ENCODE data around the gene UBE2F.

The UBE2F gene, protein sequence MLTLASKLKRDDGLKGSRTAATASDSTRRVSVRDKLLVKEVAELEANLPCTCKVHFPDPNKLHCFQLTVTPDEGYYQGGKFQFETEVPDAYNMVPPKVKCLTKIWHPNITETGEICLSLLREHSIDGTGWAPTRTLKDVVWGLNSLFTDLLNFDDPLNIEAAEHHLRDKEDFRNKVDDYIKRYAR

DNA sequence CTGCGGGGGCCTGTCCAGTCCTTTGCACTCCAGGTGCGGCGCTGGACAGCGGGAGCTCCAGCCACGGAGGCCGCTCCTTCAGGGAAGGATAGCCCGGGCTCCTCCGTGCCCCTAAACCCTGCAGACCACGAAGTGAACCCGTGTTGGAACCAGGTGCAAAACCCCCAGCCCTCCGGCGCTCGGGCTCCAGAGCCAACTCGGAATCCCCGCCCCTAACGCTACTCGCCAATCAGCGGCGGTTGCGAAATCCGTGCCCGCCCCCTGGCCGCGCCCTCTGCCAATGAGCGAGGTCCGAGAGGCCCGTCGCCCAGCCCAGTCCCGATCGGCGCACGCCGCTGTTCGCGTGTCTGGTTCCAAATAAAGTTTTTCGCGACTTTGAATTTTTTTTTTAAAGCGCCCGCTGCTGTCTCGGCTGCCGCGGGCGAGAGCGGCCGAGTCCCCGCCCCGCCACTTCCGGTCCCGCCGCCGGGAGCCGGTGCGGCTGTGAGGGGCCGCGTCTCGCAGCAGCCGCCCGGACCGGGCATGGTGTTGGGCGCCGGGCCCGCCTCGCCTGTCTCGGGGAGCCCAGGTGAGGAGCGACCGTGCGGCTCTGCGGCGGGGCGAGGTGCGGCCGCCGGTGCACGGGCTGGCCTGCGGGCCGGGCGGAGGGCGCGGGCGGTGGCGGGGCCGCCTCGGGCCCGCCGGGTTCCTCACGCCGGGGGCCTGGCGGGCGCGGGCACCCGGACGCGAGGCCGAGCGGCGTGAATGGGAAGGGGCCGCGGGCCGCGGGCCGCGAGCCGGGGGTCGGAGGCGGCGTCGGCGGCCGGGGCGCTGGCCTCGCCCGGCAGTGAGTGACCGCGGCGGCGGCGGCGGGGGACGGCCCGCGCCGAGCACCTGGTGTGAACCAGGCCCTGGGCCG is at the start of gene UBE2F:
Gene UBE2F (plus strand): TSS at position 450 of the 898 bp plus-strand sequence. CDS start 6,094 bp downstream, outside the sequence.
- DNase-seq, result peak; percentile 74 to 98 (median 94)

DNA sequence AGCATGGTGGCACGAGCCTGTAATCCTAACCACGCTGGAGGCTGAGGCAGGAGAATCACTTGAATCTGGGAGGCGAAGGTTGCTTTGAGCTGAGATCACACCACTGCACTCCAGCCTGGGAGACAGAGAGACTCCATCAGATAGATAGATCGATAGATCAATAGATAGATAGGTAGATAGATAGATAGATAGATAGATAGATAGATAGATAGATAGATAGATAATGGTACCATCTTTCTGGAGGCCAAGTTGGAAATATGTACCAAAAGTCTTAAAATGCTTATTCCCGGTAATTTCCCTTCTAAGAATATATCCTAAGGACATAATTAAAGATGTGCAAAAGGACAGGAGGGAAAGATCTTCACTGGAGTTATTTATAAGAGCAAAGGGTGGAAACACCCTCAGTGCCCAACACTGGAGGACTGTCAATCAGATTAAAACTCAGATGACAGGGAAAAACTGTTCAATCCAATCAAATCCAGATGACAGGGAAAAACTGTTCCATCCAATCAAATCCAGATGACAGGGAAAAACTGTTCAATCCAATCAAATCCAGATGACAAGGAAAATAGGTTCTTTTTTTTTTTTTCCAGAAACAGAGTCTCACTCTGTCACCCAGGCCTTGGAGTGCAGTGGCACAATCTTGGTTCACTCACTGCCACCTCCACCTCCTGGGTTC is 49.0 kb upstream of the UBE2F start:
- no peak for DNase-seq

DNA sequence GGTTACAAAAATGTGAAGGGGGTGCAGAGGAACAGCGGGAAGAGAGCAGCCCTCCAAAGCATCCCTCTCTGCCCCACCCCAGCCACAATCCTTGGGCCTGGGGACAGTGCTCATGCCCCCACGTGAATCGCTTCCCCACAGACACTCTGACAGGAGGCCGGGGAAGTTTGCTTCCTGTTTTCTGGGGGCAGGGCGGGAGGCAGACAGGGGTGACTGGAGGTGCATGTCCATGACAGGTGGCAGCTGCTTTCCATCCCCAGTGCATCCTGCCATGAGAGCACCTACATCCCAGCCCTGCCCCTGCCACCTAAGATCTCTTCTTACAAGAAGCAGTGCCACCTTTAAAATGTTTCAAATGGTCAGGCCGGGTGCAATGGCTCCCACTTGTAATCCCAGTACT is 47.2 kb upstream of the UBE2F start:
- peak in 2 of 56 donors; percentile 10 to 22 for DNase-seq

DNA sequence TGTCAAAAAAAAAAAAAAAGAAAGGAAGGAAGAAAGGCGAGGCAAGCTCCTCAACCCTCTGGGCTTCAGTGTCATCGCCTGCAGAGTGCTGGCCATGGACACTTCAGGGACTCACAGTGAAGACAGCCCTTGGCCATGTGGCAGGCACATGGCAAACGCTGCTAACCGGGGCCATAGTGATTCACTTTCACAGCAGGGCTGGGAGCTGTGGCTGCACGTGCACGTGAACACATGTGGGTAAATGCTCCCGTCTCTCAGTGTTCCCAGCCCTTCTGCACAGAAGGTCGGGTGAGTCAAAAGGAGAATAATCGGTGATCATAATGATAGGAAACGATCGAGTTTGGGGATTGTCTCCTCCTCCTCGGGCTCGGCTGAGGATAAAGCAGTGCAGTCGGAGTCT is 46.1 kb upstream of the UBE2F start:
- no peak for DNase-seq

DNA sequence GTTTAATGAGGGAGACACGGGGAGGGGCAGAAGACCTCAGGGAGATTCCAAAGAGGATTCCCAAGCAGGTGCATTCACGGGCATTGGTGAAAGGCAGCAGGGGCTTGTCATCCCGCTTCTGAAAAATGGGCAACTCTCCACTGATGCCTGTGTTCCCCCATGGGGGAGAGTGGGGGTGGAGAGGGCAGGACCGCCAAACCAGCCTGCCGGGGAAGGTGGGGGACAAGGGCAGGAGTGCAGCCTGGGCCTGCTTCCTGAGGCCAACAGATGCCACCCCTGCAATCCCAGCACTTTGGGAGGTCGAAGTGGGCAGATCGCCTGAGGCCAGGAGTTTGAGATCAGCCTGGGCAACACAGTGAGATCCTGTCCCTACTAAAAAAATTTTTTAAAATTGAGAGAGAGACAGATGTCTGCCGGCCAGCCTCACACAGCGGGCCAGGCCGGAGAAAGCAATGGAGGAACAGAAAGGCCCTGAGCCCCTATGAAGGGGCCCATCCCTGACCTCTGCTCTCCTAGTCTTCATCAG is 44.8 kb upstream of the UBE2F start:
- no peak for DNase-seq

GRCh38 chr2:237922641-237923361 is 44.0 kb upstream of the UBE2F start:
- DNase-seq, result no peak

DNA sequence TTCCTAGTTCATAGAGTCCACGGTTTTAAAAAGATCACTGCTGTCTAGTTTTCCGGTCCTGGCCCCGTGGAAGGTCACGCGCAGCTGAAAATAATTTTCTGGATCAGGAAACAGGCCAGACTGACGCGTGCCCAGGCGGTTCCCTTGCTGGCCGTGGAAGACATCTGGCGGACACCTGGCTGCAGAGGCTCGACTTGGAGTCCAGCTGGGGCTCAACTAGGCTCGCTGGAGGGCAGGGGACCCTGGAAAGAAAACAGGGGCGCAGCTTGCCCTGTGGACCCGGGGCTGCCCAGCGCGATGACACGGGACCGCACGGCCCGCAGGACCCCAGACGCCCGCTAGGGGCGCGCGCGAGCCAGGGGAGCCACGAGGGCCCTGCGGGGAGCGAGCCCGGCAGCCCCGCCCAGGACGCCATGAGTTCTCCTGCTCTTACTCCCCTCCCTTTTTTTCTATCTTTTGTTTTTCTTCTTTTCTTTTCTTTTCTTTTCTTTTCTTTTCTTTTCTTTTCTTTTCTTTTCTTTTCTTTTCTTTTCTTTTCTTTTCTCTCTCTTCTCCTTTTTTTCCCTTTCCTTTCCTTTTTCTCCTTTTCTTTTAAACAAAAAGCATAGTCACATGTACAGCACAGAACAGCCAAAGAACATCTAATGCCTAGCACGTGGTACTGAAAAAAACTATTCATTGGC is 43.2 kb upstream of the UBE2F start:
- DNase-seq, result peak in 15 of 56 donors; percentile 5 to 58 (median 21)

DNA sequence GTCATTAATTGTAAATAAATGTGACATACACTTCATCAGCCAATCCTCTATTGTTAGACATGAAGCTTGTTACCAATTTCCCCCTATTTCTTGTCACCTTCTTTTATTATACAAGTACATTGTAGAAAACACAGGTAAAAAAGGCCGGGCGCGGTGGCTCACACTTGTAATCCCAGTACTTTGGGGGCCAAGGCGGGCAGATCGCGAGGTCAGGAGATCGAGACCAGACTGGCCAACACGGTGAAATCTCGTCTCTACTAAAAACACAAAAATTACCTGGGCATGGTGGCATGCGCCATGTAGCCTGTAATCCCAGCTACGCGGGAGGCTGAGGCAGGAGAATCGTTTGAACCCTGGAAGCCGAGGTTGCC is 42.7 kb upstream of the UBE2F start:
- DNase-seq, result no peak

DNA sequence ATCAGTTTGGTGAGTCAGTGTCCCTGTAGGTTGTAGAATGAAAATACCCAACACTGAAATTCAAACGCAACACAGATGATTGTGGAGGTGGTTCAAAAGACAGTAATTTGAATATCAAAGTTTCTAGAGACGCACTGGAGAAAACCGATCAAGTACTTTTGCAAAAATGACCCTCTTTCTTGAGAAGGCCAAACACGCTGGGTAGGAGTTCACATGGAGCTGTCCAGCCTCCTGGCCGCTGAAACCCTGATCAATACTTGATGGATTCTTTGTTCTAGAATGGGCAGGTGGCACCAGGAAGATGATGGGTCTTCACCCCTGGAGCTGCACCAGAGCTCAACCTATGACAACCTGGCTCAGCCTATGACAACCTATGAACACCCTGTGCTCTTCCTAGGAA is 39.7 kb upstream of the UBE2F start:
- DNase-seq, result no peak

- no peak for DNase-seq
Measured at GRCh38 chr2:237927986-237928385, 38.8 kb upstream of the UBE2F start.

DNA sequence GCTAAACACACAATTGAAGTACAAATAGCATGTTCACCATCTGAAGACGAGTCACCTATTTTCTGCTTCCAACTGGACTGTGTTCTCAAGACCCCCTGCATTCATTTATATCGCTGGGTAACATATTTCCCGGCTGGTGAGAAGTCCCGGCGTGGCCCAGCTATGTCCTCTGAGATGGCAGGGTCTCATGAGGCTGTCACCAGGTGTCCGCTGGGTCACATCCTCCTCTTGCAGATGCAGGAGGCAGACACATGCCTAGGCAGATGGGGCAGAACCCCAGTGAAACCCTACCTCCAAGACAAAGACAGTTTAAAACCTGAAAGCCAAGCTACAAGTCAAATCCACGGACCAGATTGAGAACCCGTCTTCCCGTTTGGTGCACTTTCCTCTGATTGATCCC is 36.8 kb upstream of the UBE2F start:
- DNase-seq, result no peak

GRCh38 chr2:237931205-237931721 is 35.6 kb upstream of the UBE2F start:
- peak in 5 of 56 donors; percentile 7 to 32 (median 20) for DNase-seq

DNA sequence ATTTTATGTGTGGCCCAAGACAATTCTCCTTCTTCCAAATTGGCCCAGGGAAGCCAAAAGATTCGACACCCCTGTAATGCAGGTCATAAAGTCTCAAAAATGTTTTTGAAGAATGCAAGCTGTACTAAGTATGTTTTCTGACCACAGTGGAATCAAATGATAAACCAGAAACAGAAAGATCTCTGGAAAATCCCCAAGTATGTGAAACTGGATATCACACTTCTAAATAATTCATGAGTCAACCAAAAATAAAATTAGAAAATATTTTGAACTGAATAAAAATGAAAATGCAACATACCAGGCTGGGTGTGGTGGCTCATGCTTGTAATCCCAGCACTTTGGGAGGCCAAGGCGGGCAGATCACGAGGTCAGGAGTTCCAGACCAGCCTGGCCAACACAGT is 34.1 kb upstream of the UBE2F start:
- no peak for DNase-seq

DNA sequence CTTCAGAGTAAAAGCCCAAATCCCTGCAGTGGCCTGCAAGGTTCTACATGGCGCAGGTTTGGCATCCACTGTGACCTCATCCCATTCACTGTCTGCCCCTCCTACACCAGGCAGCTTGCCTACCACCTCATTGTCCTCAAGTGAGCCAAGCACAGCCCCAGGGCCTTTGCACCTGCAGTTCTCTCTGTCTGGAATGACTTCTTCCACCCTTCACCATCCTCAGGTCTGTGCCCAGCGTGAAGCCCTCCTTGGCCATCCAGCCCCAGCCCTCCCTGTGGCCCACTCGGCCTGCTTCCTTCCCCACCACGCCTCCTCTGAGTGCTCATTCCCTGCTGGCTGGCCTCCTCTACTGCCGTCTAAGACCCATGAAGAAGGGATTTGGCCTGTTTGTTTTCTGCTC is 32.6 kb upstream of the UBE2F start:
- no peak for DNase-seq

DNA sequence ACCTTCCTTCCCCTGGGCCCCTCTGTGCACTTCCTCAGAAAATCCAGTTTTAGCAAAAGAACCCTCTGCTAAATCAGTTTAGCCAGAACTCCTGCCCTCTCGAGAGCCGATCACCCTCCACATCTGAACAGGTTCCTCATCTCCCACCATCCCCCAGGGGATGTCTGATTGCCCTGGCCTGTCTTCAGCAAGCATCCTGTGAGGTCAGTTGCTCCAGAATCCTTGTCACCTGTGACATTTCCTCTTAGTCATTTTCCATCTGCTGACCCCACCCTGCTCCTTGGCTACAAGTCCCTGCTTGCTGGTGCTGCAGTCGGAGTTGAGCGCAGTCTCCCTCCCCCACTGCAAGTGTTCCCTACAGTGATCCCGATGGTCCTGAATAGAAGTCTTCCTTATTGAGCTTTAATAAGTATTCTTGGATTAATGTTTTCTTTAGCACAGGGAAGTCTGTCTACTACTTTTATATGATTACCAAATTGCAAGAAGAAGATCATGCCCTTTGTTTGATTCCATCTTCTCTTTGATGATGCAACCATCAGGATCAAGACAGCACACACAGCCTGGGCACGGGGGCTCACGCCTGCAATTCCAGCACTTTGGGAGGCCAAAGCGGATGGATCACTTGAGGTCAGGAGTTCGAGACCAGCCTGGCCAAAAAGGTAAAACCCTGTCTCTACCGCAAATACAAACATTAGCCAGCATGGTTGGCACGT is 30.9 kb upstream of the UBE2F start:
- DNase-seq, result no peak

DNA sequence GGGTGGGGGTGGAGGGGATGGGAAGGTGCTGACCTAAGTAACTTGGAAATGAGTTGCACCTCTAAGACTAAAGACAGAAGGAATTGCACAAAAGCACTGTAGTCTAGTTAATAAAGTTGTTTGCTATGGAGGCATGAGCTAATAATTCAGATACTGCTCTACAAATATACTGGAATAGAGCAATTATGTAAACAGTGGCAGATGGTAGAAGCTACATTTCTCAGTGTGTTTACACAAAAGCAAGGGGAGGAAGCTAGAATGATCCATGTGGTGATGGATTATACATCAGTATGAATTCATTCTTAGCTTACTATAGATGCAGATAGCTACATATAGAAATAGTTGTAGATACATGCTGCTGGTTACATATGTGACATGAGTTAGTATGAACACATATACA is 27.6 kb upstream of the UBE2F start:
- no peak for DNase-seq

GRCh38 chr2:237940828-237941227 is 26.0 kb upstream of the UBE2F start:
- DNase-seq, result no peak

- DNase-seq, result no peak
Measured at GRCh38 chr2:237941239-237941638, 25.6 kb upstream of the UBE2F start.

DNA sequence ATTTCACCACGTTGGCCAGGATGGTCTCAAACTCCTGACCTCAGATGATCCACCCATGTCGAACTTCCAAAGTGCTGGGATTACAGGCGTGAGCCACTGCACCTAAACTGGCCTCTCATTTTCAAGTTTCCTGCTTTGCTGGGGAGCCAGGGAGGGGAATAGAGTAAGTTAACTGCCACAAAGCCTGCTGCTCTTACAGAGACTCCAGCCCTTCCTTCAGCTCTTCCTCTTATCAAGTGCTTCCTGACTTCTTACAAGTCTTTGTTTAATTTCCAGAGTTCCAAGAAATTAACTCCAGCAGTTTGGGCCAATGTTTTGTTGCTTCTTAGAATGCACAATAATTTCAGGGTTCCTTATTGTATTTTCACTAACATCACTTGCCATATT is 24.3 kb upstream of the UBE2F start:
- DNase-seq, result no peak

Data from amygdala (tissue), 56 donors.